Measurements from ENCODE around the gene PTPRC. TPM values are rescaled to one million over a fixed set of nuclear protein-coding genes. Genes with fewer than 3 reads are reported as not detected.

PTPRC gene
- polyA plus RNA-seq, 4 donors: 1.6 to 17.4 (median 5.3) TPM

GRCh38 chr1:198751741-198752140 lies 112.9 kb downstream of the PTPRC start:
- FAIRE-seq: no peak
- Histone ChIP-seq H3K27ac (ENCODE audit: low read depth in 1 of 3, low read length in 2 of 3) (no peak overlapping the region), H3K4me3 (ENCODE audit: low read depth in 1 of 3, low read length in 3 of 3) (no peak overlapping the region), H3K27me3 (ENCODE audit: control insufficient read depth in 3 of 3, insufficient read depth in 3 of 3, low read length in 3 of 3) (no peaks in the 10 kb centered on the region), H3K9me3 (ENCODE audit: control insufficient read depth in 2 of 2, insufficient read depth in 1 of 2, low read depth in 1 of 2, low read length in 1 of 2) (no peaks in the 10 kb centered on the region), H3K4me1 (ENCODE audit: control insufficient read depth in 3 of 3, insufficient read depth in 2 of 3, low read depth in 1 of 3, low read length in 2 of 3) (no peaks in the 10 kb centered on the region), H3K36me3 (ENCODE audit: control insufficient read depth in 3 of 3, insufficient read depth in 2 of 3, low read depth in 1 of 3, low read length in 3 of 3) (no peaks in the 10 kb centered on the region)
- no peak for DNase-seq
- 80 to 84% (median 81%) methylated on average over 3 of the region's 3 CpGs for WGBS, 3 donors

GRCh38 chr1:198754670-198755069 lies 115.8 kb downstream of the PTPRC start:
- Histone ChIP-seq H3K27ac (ENCODE audit: low read depth in 1 of 3, low read length in 2 of 3) (no peak overlapping the region), H3K27me3 (ENCODE audit: control insufficient read depth in 3 of 3, insufficient read depth in 3 of 3, low read length in 3 of 3) (no peaks in the 10 kb centered on the region), H3K4me1 (ENCODE audit: control insufficient read depth in 3 of 3, insufficient read depth in 2 of 3, low read depth in 1 of 3, low read length in 2 of 3) (no peaks in the 10 kb centered on the region), H3K4me3 (ENCODE audit: low read depth in 1 of 3, low read length in 3 of 3) (no peak overlapping the region), H3K9me3 (ENCODE audit: control insufficient read depth in 2 of 2, insufficient read depth in 1 of 2, low read depth in 1 of 2, low read length in 1 of 2) (no peaks in the 10 kb centered on the region), H3K36me3 (ENCODE audit: control insufficient read depth in 3 of 3, insufficient read depth in 2 of 3, low read depth in 1 of 3, low read length in 3 of 3) (no peaks in the 10 kb centered on the region)
- FAIRE-seq (no peak), DNase-seq (no peak)
- WGBS, 3 donors: 63 to 89% (median 67%) methylated on average over 1 of the region's 1 CpG

GRCh38 chr1:198755715-198756114 lies 116.9 kb downstream of the PTPRC start:
- no peaks in the 10 kb centered on the region for H3K4me1 ChIP-seq (ENCODE audit: control insufficient read depth in 3 of 3, insufficient read depth in 2 of 3, low read depth in 1 of 3, low read length in 2 of 3)
- no peak overlapping the region for H3K4me3 ChIP-seq (ENCODE audit: low read depth in 1 of 3, low read length in 3 of 3)
- no peaks in the 10 kb centered on the region for H3K27me3 ChIP-seq (ENCODE audit: control insufficient read depth in 3 of 3, insufficient read depth in 3 of 3, low read length in 3 of 3)
- FAIRE-seq (no peak), DNase-seq (no peak)
- WGBS, 3 donors: 48 to 81% (median 66%) methylated on average over 2 of the region's 2 CpGs
- H3K36me3 ChIP-seq (ENCODE audit: control insufficient read depth in 3 of 3, insufficient read depth in 2 of 3, low read depth in 1 of 3, low read length in 3 of 3): no peaks in the 10 kb centered on the region
- no peaks in the 10 kb centered on the region for H3K9me3 ChIP-seq (ENCODE audit: control insufficient read depth in 2 of 2, insufficient read depth in 1 of 2, low read depth in 1 of 2, low read length in 1 of 2)
- H3K27ac ChIP-seq (ENCODE audit: low read depth in 1 of 3, low read length in 2 of 3): no peak overlapping the region

- H3K27me3 ChIP-seq (ENCODE audit: control insufficient read depth in 3 of 3, insufficient read depth in 3 of 3, low read length in 3 of 3): no peaks in the 10 kb centered on the region
- H3K9me3 ChIP-seq (ENCODE audit: control insufficient read depth in 2 of 2, insufficient read depth in 1 of 2, low read depth in 1 of 2, low read length in 1 of 2): no peaks in the 10 kb centered on the region
- H3K4me1 ChIP-seq (ENCODE audit: control insufficient read depth in 3 of 3, insufficient read depth in 2 of 3, low read depth in 1 of 3, low read length in 2 of 3): no peaks in the 10 kb centered on the region
- DNase-seq: peak in 1 of 2 donors; percentile 2
- no peak for FAIRE-seq
- H3K36me3 ChIP-seq (ENCODE audit: control insufficient read depth in 3 of 3, insufficient read depth in 2 of 3, low read depth in 1 of 3, low read length in 3 of 3): no peaks in the 10 kb centered on the region
- H3K27ac ChIP-seq (ENCODE audit: low read depth in 1 of 3, low read length in 2 of 3): no peak overlapping the region
- H3K4me3 ChIP-seq (ENCODE audit: low read depth in 1 of 3, low read length in 3 of 3): no peak overlapping the region
These were observed 117.6 kb downstream of the PTPRC start for GRCh38 chr1:198756470-198756869.

GRCh38 chr1:198761859-198762616 lies 123.2 kb downstream of the PTPRC start:
- H3K36me3 ChIP-seq (ENCODE audit: control insufficient read depth in 3 of 3, insufficient read depth in 2 of 3, low read depth in 1 of 3, low read length in 3 of 3): no peaks in the 10 kb centered on the region
- H3K4me1 ChIP-seq (ENCODE audit: control insufficient read depth in 3 of 3, insufficient read depth in 2 of 3, low read depth in 1 of 3, low read length in 2 of 3): no peaks in the 10 kb centered on the region
- no peak overlapping the region for H3K27ac ChIP-seq (ENCODE audit: low read depth in 1 of 3, low read length in 2 of 3)
- no peaks in the 10 kb centered on the region for H3K27me3 ChIP-seq (ENCODE audit: control insufficient read depth in 3 of 3, insufficient read depth in 3 of 3, low read length in 3 of 3)
- H3K9me3 ChIP-seq (ENCODE audit: control insufficient read depth in 2 of 2, insufficient read depth in 1 of 2, low read depth in 1 of 2, low read length in 1 of 2): no peaks in the 10 kb centered on the region
- FAIRE-seq: no peak
- no peak overlapping the region for H3K4me3 ChIP-seq (ENCODE audit: low read depth in 1 of 3, low read length in 3 of 3)
- WGBS, 3 donors: 68 to 88% (median 70%) methylated on average over 4 of the region's 4 CpGs
- DNase-seq: no peak

GRCh38 chr1:198763298-198763714 lies 124.5 kb downstream of the PTPRC start:
- Histone ChIP-seq H3K36me3 (ENCODE audit: control insufficient read depth in 3 of 3, insufficient read depth in 2 of 3, low read depth in 1 of 3, low read length in 3 of 3) (no peaks in the 10 kb centered on the region), H3K9me3 (ENCODE audit: control insufficient read depth in 2 of 2, insufficient read depth in 1 of 2, low read depth in 1 of 2, low read length in 1 of 2) (no peaks in the 10 kb centered on the region), H3K4me1 (ENCODE audit: control insufficient read depth in 3 of 3, insufficient read depth in 2 of 3, low read depth in 1 of 3, low read length in 2 of 3) (no peaks in the 10 kb centered on the region), H3K27ac (ENCODE audit: low read depth in 1 of 3, low read length in 2 of 3) (no peak overlapping the region), H3K4me3 (ENCODE audit: low read depth in 1 of 3, low read length in 3 of 3) (no peak overlapping the region), H3K27me3 (ENCODE audit: control insufficient read depth in 3 of 3, insufficient read depth in 3 of 3, low read length in 3 of 3) (no peaks in the 10 kb centered on the region)
- FAIRE-seq: no peak
- 6 to 37% (median 14%) methylated on average over 1 of the region's 1 CpG for WGBS, 3 donors
- no peak for DNase-seq

GRCh38 chr1:198764748-198765147 lies 125.9 kb downstream of the PTPRC start:
- 44 to 53% (median 51%) methylated on average over 2 of the region's 2 CpGs for WGBS, 3 donors

GRCh38 chr1:198765416-198765815 lies 126.6 kb downstream of the PTPRC start:
- Histone ChIP-seq H3K36me3 (ENCODE audit: control insufficient read depth in 3 of 3, insufficient read depth in 2 of 3, low read depth in 1 of 3, low read length in 3 of 3) (no peaks in the 10 kb centered on the region), H3K4me3 (ENCODE audit: low read depth in 1 of 3, low read length in 3 of 3) (no peak overlapping the region), H3K9me3 (ENCODE audit: control insufficient read depth in 2 of 2, insufficient read depth in 1 of 2, low read depth in 1 of 2, low read length in 1 of 2) (no peaks in the 10 kb centered on the region), H3K27me3 (ENCODE audit: control insufficient read depth in 3 of 3, insufficient read depth in 3 of 3, low read length in 3 of 3) (no peaks in the 10 kb centered on the region), H3K27ac (ENCODE audit: low read depth in 1 of 3, low read length in 2 of 3) (no peak overlapping the region), H3K4me1 (ENCODE audit: control insufficient read depth in 3 of 3, insufficient read depth in 2 of 3, low read depth in 1 of 3, low read length in 2 of 3) (no peaks in the 10 kb centered on the region)
- no peak for DNase-seq
- FAIRE-seq: no peak

More at GRCh38 chr1:198764748-198765147, 125.9 kb downstream of the PTPRC start:
- no peaks in the 10 kb centered on the region for H3K36me3 ChIP-seq (ENCODE audit: control insufficient read depth in 3 of 3, insufficient read depth in 2 of 3, low read depth in 1 of 3, low read length in 3 of 3)
- H3K27me3 ChIP-seq (ENCODE audit: control insufficient read depth in 3 of 3, insufficient read depth in 3 of 3, low read length in 3 of 3): no peaks in the 10 kb centered on the region
- H3K4me3 ChIP-seq (ENCODE audit: low read depth in 1 of 3, low read length in 3 of 3): no peak overlapping the region
- no peaks in the 10 kb centered on the region for H3K9me3 ChIP-seq (ENCODE audit: control insufficient read depth in 2 of 2, insufficient read depth in 1 of 2, low read depth in 1 of 2, low read length in 1 of 2)
- H3K4me1 ChIP-seq (ENCODE audit: control insufficient read depth in 3 of 3, insufficient read depth in 2 of 3, low read depth in 1 of 3, low read length in 2 of 3): no peaks in the 10 kb centered on the region
- no peak for FAIRE-seq
- DNase-seq: no peak
- H3K27ac ChIP-seq (ENCODE audit: low read depth in 1 of 3, low read length in 2 of 3): no peak overlapping the region

GRCh38 chr1:198771563-198772153 lies 132.8 kb downstream of the PTPRC start:
- no peaks in the 10 kb centered on the region for H3K27me3 ChIP-seq (ENCODE audit: control insufficient read depth in 3 of 3, insufficient read depth in 3 of 3, low read length in 3 of 3)
- FAIRE-seq (no peak), DNase-seq (no peak)
- H3K4me1 ChIP-seq (ENCODE audit: control insufficient read depth in 3 of 3, insufficient read depth in 2 of 3, low read depth in 1 of 3, low read length in 2 of 3): no peaks in the 10 kb centered on the region
- no peak overlapping the region for H3K4me3 ChIP-seq (ENCODE audit: low read depth in 1 of 3, low read length in 3 of 3)
- 73 to 81% (median 75%) methylated on average over 3 of the region's 3 CpGs for WGBS, 3 donors
- H3K27ac ChIP-seq (ENCODE audit: low read depth in 1 of 3, low read length in 2 of 3): no peak overlapping the region
- H3K36me3 ChIP-seq (ENCODE audit: control insufficient read depth in 3 of 3, insufficient read depth in 2 of 3, low read depth in 1 of 3, low read length in 3 of 3): no peaks in the 10 kb centered on the region
- H3K9me3 ChIP-seq (ENCODE audit: control insufficient read depth in 2 of 2, insufficient read depth in 1 of 2, low read depth in 1 of 2, low read length in 1 of 2): no peaks in the 10 kb centered on the region

Measured in small intestine (tissue), 7 donors.